Panc1 (cell line): ENCODE measurements around the gene CCDC60. TPM values are rescaled to one million over a fixed set of nuclear protein-coding genes. Genes with fewer than 3 reads are reported as not detected.

Experiments
- ATAC-seq: fragments of 200-7000 bp; cut with Tn5 transposase; 2 replicates; pipeline ENCODE4 v1.9.1; 2020; ENCODE audit warnings: mild to moderate bottlenecking, moderate library complexity
- BruUV-seq: library from RNA; stranded (reverse); fragments of 400-500 nt; replicated peaks from 2 replicates; lab custom pipeline; 2021; lab: Mats Ljungman, UMichigan
- CTCF ChIA-PET: fragments of 300-600 bp; sonication (Branson Sonifier 250); formaldehyde crosslinking; loops from one replicate; lab custom pipeline; 2022; ENCODE audit warnings: antibody characterized with exemption; lab: Charles Lee
- POLR2A ChIA-PET: fragments of 300-600 bp; sonication (Branson Sonifier 250); formaldehyde crosslinking; loops from one replicate; lab custom pipeline; 2022; ENCODE audit warnings: antibody characterized with exemption; lab: Charles Lee
- DNase-seq: peaks from one replicate; pipeline ENCODE4 v3.0.0-alpha.2; 2010; ENCODE audit warnings: low read depth, low spot score
- H3K27ac ChIP-seq: 2 replicates; pipeline ENCODE4 v1.5.1; 2011; ENCODE audit warnings: mild to moderate bottlenecking, low read length, inconsistent platforms
- H3K27me3 ChIP-seq: fragments of 200-500 bp; sonication (Bioruptor generic); 2 replicates; pipeline ENCODE4 v1.6.0; 2014; ENCODE audit warnings: low read length, inconsistent platforms; ENCODE audit not compliant: control insufficient read depth, insufficient read depth
- H3K36me3 ChIP-seq: fragments of 200-500 bp; sonication (Bioruptor generic); 2 replicates; pipeline ENCODE4 v1.5.1; 2014; ENCODE audit warnings: inconsistent platforms, mild to moderate bottlenecking, low read length, moderate library complexity; ENCODE audit not compliant: control insufficient read depth, insufficient read depth
- H3K4me1 ChIP-seq: 2 replicates; pipeline ENCODE4 v1.5.1; 2011; ENCODE audit warnings: inconsistent platforms, mild to moderate bottlenecking, low read length, moderate library complexity; ENCODE audit not compliant: control insufficient read depth, insufficient read depth
- H3K4me3 ChIP-seq, 2 experiments: 2 replicates each; pipeline ENCODE4 v1.5.1; 2011 to 2012; ENCODE audit warnings: low read depth in 2 of 2, low read length in 2 of 2, mild to moderate bottlenecking in 2 of 2, inconsistent platforms in 1 of 2, moderate library complexity in 1 of 2
- H3K9me3 ChIP-seq: fragments of 200-500 bp; sonication (Bioruptor generic); 2 replicates; pipeline ENCODE4 v1.5.1; 2014; ENCODE audit warnings: low read depth, mild to moderate bottlenecking, inconsistent platforms, low read length, moderate library complexity; ENCODE audit not compliant: control insufficient read depth, insufficient read depth
- POLR2AphosphoS5 ChIP-seq: IDR thresholded peaks from 2 replicates; pipeline ENCODE4 v1.6.1; 2012; ENCODE audit warnings: mild to moderate bottlenecking, low read depth, low read length, moderate library complexity
- SIN3A ChIP-seq: IDR thresholded peaks from 2 replicates; pipeline ENCODE4 v1.6.1; 2012; ENCODE audit warnings: low read depth, mild to moderate bottlenecking, low read length, moderate library complexity, borderline replicate concordance; ENCODE audit not compliant: insufficient read depth
- TCF7L2 ChIP-seq: IDR thresholded peaks from 2 replicates; pipeline ENCODE4 v1.6.1; 2011; ENCODE audit warnings: mild to moderate bottlenecking, low read depth, low read length, inconsistent platforms
- in situ Hi-C: cut with HindIII; loops from 2 replicates; pipeline ENCODE4 v1.10.0; 2016; ENCODE audit warnings: low sequenced_read_pairs, low pct_unique_long_range_greater_than_20kb
- intact Hi-C: fragments of 100-400 bp; cut with micrococcal nuclease; formaldehyde crosslinking; loops from one replicate; pipeline ENCODE4 v1.10.0; 2022; ENCODE audit not compliant: unreplicated experiment
- total RNA-seq: library from RNA; stranded (reverse); gene quantifications from one replicate; pipeline ENCODE4 v1.2.1, GENCODE V29; 2021; ENCODE audit not compliant: unreplicated experiment
- TF ChIP-seq, protein P1 (sequence below): fragments of 450-650 bp; IDR thresholded peaks from 2 replicates; pipeline ENCODE4 v1.5.1; 2017; ENCODE audit warnings: mild to moderate bottlenecking
- TF ChIP-seq, protein P2 (sequence below), 2 experiments: IDR thresholded peaks; 2 replicates each; pipeline ENCODE4 v1.6.1; 2011 to 2012; ENCODE audit warnings: low read depth in 2 of 2, control low read depth in 1 of 2, low read length in 1 of 2, mild to moderate bottlenecking in 1 of 2, moderate library complexity in 1 of 2; ENCODE audit not compliant: insufficient read depth in 1 of 2

The CCDC60 gene
- total RNA-seq, 1 experiment from 2014 or later = not detected

DNA sequence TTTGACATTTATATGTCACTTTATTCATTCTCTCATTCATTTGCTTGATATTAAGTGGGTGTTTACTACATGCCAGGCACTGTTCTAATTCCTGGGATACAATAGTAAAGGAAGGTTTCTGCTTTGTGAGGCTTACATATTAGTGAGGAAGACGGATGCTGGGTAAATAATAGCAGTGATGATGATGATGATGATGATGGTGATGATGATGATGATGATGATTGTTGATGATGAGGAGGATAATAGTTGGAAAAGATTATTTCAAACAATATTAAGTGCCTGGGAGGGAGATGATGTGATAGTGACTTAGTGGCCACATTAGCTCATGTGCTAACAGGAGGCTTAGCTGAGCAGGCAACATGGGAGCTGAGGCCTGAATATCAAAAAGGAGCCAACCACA, 239.7 kb downstream of the CCDC60 start:
- POLR2A ChIA-PET = no interaction called here
- no peak for ATAC-seq
- intact Hi-C loops (no loop called here), in situ Hi-C loops (no loop called here)
- H3K4me3 ChIP-seq = no peak overlapping the region
- no peaks in the 10 kb centered on the region for H3K36me3 ChIP-seq
- DNase-seq = no peak
- peaks cover 3% of the 10 kb centered on the region; the same call in 1 of the 2 replicates for H3K27me3 ChIP-seq
- CTCF ChIA-PET = no interaction called here
- TF ChIP-seq POLR2AphosphoS5 (no peak), TCF7L2 (no peak), SIN3A (no peak)
- TF ChIP-seq, protein P1, sequence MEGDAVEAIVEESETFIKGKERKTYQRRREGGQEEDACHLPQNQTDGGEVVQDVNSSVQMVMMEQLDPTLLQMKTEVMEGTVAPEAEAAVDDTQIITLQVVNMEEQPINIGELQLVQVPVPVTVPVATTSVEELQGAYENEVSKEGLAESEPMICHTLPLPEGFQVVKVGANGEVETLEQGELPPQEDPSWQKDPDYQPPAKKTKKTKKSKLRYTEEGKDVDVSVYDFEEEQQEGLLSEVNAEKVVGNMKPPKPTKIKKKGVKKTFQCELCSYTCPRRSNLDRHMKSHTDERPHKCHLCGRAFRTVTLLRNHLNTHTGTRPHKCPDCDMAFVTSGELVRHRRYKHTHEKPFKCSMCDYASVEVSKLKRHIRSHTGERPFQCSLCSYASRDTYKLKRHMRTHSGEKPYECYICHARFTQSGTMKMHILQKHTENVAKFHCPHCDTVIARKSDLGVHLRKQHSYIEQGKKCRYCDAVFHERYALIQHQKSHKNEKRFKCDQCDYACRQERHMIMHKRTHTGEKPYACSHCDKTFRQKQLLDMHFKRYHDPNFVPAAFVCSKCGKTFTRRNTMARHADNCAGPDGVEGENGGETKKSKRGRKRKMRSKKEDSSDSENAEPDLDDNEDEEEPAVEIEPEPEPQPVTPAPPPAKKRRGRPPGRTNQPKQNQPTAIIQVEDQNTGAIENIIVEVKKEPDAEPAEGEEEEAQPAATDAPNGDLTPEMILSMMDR = no peak
- TF ChIP-seq, protein P2, sequence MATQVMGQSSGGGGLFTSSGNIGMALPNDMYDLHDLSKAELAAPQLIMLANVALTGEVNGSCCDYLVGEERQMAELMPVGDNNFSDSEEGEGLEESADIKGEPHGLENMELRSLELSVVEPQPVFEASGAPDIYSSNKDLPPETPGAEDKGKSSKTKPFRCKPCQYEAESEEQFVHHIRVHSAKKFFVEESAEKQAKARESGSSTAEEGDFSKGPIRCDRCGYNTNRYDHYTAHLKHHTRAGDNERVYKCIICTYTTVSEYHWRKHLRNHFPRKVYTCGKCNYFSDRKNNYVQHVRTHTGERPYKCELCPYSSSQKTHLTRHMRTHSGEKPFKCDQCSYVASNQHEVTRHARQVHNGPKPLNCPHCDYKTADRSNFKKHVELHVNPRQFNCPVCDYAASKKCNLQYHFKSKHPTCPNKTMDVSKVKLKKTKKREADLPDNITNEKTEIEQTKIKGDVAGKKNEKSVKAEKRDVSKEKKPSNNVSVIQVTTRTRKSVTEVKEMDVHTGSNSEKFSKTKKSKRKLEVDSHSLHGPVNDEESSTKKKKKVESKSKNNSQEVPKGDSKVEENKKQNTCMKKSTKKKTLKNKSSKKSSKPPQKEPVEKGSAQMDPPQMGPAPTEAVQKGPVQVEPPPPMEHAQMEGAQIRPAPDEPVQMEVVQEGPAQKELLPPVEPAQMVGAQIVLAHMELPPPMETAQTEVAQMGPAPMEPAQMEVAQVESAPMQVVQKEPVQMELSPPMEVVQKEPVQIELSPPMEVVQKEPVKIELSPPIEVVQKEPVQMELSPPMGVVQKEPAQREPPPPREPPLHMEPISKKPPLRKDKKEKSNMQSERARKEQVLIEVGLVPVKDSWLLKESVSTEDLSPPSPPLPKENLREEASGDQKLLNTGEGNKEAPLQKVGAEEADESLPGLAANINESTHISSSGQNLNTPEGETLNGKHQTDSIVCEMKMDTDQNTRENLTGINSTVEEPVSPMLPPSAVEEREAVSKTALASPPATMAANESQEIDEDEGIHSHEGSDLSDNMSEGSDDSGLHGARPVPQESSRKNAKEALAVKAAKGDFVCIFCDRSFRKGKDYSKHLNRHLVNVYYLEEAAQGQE (IDR thresholded peaks at IDR 0.05; ENCODE audit: insufficient read depth in 1 of 2, low read depth in 2 of 2, low read length in 1 of 2) = no peak
- BruUV-seq = no TSS peak
- H3K27ac ChIP-seq = no peak overlapping the region
- no peaks in the 10 kb centered on the region for H3K4me1 ChIP-seq
- no peaks in the 10 kb centered on the region for H3K9me3 ChIP-seq

DNA sequence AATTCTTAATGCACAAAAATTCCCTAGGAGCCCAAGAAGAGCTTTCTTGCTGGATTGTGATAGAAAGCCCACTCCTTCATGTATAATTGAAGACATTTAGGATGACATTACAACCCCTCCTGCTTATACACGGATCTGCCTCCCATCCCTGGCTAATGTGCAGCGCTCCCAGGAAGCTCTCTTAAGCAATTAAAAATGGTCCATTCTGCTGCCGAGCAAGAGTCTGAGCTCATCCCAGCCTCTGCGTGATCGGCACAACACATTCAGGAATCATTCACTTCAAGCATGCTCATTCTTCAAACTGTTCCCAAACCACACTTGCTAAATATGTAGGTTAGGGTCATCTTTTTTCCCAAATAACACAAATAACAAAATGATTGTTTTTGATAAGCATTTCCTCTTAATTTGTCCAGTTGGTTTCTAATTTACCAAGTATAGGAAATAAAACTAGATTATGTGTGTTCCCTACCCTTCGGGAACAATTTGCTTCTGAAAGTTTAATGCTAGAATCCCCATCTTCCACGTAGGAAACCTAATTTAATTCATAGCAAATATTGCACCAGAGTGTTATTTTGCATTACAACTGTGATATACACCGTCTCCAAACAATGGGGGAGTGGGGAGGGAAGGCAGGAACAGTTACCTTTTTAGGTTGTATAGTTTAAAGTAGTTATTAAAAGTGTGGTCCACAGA, 241.7 kb downstream of the CCDC60 start:
- H3K9me3 ChIP-seq = no peaks in the 10 kb centered on the region
- TF ChIP-seq TCF7L2 (no peak), SIN3A (no peak), POLR2AphosphoS5 (no peak)
- TF ChIP-seq, protein P2 (IDR thresholded peaks at IDR 0.05; ENCODE audit: insufficient read depth in 1 of 2, low read depth in 2 of 2, low read length in 1 of 2) = no peak
- TF ChIP-seq, protein P1 = no peak
- no peak overlapping the region for H3K27ac ChIP-seq
- ChIA-PET POLR2A (no interaction called here), CTCF (no interaction called here)
- BruUV-seq = no TSS peak
- no peak overlapping the region for H3K4me3 ChIP-seq
- ATAC-seq (no peak), DNase-seq (no peak)
- no peaks in the 10 kb centered on the region for H3K4me1 ChIP-seq
- intact Hi-C loops = no loop called here
- no peaks in the 10 kb centered on the region for H3K36me3 ChIP-seq
- H3K27me3 ChIP-seq = peaks cover 5% of the 10 kb centered on the region; the same call in 1 of the 2 replicates
- in situ Hi-C loops = no loop called here
